ENCODE results near the gene STRADA.
A peak's percentile ranks its signal among the peaks of the same experiment; 100 is the strongest.

STRADA gene

DNA sequence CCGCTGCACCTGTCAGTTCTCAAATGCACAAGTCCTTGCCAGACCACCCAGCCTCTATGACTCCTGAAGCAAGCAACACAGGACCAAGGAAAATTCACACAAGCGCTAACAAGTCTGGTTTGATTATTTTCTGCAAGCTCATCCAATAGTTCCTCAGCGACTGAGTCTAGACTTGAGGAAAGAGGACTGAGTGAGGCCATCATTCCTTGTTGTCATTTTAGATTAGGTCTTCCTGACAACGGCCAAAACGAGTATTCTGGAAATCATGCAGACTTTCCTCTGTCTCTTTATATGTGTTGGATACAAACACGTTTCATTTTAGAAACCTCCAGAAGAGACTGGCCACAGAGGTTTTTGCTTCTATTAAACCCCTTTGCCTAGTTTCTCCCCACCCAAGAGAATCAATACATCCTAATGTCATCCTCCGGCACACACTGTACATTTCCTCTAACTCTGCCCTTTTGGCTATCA lies 31.2 kb upstream of the STRADA start:
- TF ChIP-seq, protein P1, sequence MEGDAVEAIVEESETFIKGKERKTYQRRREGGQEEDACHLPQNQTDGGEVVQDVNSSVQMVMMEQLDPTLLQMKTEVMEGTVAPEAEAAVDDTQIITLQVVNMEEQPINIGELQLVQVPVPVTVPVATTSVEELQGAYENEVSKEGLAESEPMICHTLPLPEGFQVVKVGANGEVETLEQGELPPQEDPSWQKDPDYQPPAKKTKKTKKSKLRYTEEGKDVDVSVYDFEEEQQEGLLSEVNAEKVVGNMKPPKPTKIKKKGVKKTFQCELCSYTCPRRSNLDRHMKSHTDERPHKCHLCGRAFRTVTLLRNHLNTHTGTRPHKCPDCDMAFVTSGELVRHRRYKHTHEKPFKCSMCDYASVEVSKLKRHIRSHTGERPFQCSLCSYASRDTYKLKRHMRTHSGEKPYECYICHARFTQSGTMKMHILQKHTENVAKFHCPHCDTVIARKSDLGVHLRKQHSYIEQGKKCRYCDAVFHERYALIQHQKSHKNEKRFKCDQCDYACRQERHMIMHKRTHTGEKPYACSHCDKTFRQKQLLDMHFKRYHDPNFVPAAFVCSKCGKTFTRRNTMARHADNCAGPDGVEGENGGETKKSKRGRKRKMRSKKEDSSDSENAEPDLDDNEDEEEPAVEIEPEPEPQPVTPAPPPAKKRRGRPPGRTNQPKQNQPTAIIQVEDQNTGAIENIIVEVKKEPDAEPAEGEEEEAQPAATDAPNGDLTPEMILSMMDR (conservative IDR thresholded peaks at IDR 0.05; ENCODE audit: control insufficient read depth, insufficient read depth, low read depth, low read length): no peak
- DNase-seq (ENCODE audit: low read depth): peak; percentile 34
- peak overlapping the region; percentile 98 for H3K4me3 ChIP-seq (ENCODE audit: control insufficient read depth, low read depth, low read length)

DNA sequence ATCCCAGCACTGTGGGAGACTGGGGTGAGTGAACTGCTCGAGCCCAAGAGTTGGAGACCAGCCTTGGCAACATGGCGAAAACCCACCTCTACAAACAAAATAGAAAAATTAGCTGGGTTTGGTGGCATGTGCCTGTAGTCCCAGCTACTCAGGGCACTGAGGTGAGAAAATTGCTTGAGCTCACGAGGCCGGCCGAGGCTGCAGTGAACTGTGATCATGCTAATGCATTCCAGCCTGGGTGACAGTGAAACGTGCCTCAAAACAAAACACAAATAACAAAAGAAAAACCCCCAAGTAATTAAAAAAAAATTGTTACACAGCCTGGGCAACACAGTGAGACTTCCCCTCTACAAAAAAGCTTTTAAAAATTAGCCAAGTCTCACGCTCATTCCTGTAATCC lies 26.8 kb upstream of the STRADA start:
- TF ChIP-seq, protein P1 (conservative IDR thresholded peaks at IDR 0.05; ENCODE audit: control insufficient read depth, insufficient read depth, low read depth, low read length): no peak
- no peak for DNase-seq (ENCODE audit: low read depth)
- no peak overlapping the region for H3K4me3 ChIP-seq (ENCODE audit: control insufficient read depth, low read depth, low read length)

DNA sequence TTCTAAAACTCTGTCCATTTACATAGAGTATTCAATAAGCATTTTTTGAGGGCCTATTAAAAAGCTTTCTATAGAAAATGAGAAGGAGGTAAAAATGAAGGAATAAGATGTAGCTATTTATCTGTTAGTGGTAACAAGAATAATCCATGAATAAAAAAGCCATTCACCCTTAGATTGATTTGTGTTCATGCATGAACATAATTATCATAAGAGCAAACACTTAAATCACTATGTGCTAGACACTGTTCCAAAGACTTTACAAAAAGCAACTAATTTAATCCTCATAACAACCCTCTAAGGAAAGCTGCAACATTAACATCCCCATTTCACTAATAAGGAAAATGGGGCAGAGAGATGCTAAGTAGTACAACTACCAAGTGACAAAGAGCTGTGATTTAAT lies 25.2 kb upstream of the STRADA start:
- TF ChIP-seq, protein P1 (conservative IDR thresholded peaks at IDR 0.05; ENCODE audit: control insufficient read depth, insufficient read depth, low read depth, low read length): no peak
- no peak for DNase-seq (ENCODE audit: low read depth)
- no peak overlapping the region for H3K4me3 ChIP-seq (ENCODE audit: control insufficient read depth, low read depth, low read length)

DNA sequence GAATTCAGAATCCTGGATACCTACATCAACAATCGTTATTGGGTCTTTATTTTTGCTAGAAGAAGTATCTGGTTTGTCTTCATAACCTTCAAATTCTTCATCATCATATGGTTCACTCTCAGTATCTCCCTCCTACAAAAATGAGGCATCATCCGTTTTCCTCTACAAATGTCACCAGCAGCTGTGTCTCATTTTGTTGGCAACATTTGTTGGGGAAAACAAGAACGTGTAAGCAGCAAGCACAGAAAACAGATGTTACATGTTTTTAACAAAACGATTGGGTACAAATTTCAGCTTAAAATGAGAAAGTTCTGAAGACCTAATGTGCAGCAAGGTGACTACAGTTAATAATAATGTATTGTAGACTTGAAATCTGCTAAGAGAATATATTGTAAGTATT lies 23.1 kb upstream of the STRADA start:
- TF ChIP-seq, protein P1 (conservative IDR thresholded peaks at IDR 0.05; ENCODE audit: control insufficient read depth, insufficient read depth, low read depth, low read length): no peak
- DNase-seq (ENCODE audit: low read depth): no peak

DNA sequence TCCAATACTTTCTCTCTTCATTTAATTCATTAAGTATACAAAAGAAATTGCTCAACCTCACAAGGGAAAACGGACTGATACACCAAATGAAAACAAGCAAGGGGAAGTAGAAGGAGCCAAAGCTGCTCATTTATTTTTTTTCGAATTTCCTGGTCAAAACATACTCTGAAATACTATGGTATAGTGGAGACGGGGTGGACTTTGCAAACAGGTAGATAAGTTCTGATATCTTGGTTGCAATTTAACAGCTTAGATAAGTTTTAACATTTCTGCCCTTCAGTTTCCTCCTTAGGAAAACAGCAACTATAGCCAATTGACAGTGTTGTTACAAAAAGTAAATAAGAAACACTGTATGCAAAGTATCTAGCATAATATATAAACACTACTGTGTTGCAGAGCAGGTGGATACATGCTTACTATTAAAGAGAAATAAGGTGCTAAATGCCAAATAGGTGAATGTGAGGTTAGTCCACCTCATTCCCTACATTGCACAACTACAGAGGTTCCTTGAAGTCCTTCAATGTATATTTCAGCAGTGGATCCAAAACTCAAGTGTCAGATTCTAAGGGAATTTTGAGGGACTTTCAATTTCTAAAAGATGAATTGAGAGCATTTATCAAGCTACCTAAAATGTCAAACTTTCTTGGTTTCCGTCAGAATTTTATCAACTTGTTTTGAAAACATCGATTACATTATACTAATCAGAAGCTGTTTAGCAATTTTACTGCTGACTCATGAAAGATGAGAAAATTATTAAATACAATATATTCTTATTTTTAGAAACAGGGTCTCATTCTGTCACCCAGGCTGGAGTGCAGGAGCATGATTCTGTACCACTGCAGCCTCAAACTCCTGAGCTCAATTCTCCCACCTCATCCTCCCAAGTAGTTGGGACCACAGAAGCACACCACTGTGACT lies 20.8 kb upstream of the STRADA start:
- H3K4me3 ChIP-seq (ENCODE audit: control insufficient read depth, low read depth, low read length): no peak overlapping the region
- no peak for DNase-seq (ENCODE audit: low read depth)
- TF ChIP-seq, protein P1 (conservative IDR thresholded peaks at IDR 0.05; ENCODE audit: control insufficient read depth, insufficient read depth, low read depth, low read length): no peak

More for the DNA sequence above, 23.1 kb upstream of the STRADA start:
- H3K4me3 ChIP-seq (ENCODE audit: control insufficient read depth, low read depth, low read length): no peak overlapping the region

DNA sequence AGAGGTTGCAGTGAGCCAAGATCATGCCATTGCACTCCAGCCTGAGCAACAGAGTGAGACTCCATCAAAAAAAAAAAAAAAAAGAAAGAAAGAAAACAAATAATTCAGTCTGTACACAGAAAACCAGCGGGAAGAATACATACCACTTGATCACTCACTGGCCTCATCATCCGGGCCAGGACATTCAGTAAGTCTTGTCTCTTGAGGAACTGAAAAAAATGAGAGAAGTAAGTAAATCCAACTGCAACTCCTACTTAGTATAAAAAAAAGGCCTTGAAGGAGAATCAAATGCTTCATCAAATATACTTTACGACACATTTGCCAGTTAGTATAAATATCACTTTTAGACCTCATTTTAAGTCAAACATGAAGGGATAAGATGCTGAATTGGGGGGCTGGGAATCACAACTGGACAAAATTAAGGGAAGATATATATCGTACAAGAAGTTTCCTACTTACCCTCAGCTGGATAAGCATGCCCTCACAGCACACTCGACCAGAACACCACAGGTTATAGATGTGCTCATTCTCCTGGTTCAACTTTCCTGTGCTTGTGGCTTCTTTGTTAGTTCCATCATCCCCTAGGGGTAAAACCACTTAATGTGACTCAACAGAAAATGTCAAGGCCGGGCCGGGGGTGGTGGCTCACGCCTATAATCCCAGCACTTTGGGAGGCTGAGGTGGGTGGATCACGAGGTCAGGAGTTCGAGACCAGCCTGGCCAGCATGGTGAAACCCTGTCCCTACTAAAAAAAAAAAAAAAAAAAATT lies 19.4 kb upstream of the STRADA start:
- no peak overlapping the region for H3K4me3 ChIP-seq (ENCODE audit: control insufficient read depth, low read depth, low read length)
- peak; percentile 21 for DNase-seq (ENCODE audit: low read depth)

More for the DNA sequence above, 19.4 kb upstream of the STRADA start:
- TF ChIP-seq, protein P1 (conservative IDR thresholded peaks at IDR 0.05; ENCODE audit: control insufficient read depth, insufficient read depth, low read depth, low read length): no peak

All from fibroblast of mammary gland (primary cell).